ENCODE measurements around the gene FRG2. TPM values are rescaled to one million over a fixed set of nuclear protein-coding genes. Genes with fewer than 3 reads are reported as not detected.
A peak's percentile ranks its signal among the peaks of the same experiment; 100 is the strongest.

FRG2 gene
- total RNA-seq, 2 experiments from 2014 or later = not detected

GRCh38 chr4:190018201-190018920 lies 8.7 kb downstream of the FRG2 start:
- Mint-ChIP-seq H3K9me3 (no peaks in the 10 kb centered on the region), H3K27me3 (peaks cover 71% of the 10 kb centered on the region), H3K36me3 (ENCODE audit: low read depth) (no peaks in the 10 kb centered on the region), H3K4me3 (peak overlapping the region; percentile 42), H3K4me1 (ENCODE audit: low read depth) (peaks cover 50% of the 10 kb centered on the region), H3K27ac (no peak overlapping the region)
- Histone ChIP-seq H3K4me1 (ENCODE audit: insufficient read depth, low read length) (peaks cover 26% of the 10 kb centered on the region), H3K27me3 (ENCODE audit: control insufficient read depth in 1 of 2, insufficient read depth in 2 of 2, low read length in 2 of 2) (peaks cover 39 to 52% of the 10 kb centered on the region in 2 experiments), H3K4me3 (ENCODE audit: low read length) (no peak overlapping the region), H3K27ac (ENCODE audit: low read depth in 1 of 2, low read length in 2 of 2) (no peak overlapping the region), H3K36me3 (ENCODE audit: insufficient read depth, low read length) (no peaks in the 10 kb centered on the region), H3K9me3 (ENCODE audit: control insufficient read depth in 1 of 2, insufficient read depth in 1 of 2, low read length in 2 of 2) (peaks cover 0 to 46% of the 10 kb centered on the region in 2 experiments)
- ATAC-seq (ENCODE audit: poor library complexity) (no peak), DNase-seq (no peak)
- CTCF ChIA-PET = no interaction called here
- POLR2A ChIA-PET = no interaction called here
- intact Hi-C loops (cut with DNase I, micrococcal nuclease) = no loop called here
- no peak for TF ChIP-seq CTCF (IDR thresholded peaks at IDR 0.05)

GRCh38 chr4:190017357-190018200 lies 9.5 kb downstream of the FRG2 start:
- intact Hi-C loops (cut with DNase I, micrococcal nuclease) = no loop called here
- Mint-ChIP-seq H3K27me3 (peaks cover 74% of the 10 kb centered on the region), H3K27ac (no peak overlapping the region), H3K9me3 (no peaks in the 10 kb centered on the region), H3K4me1 (ENCODE audit: low read depth) (peaks cover 50% of the 10 kb centered on the region), H3K36me3 (ENCODE audit: low read depth) (no peaks in the 10 kb centered on the region), H3K4me3 (peak overlapping the region; percentile 42)
- H3K36me3 ChIP-seq (ENCODE audit: insufficient read depth, low read length) = no peaks in the 10 kb centered on the region
- peaks cover 44 to 55% of the 10 kb centered on the region in 2 experiments for H3K27me3 ChIP-seq (ENCODE audit: control insufficient read depth in 1 of 2, insufficient read depth in 2 of 2, low read length in 2 of 2)
- ATAC-seq (ENCODE audit: poor library complexity) = no peak
- peaks cover 0 to 44% of the 10 kb centered on the region in 2 experiments for H3K9me3 ChIP-seq (ENCODE audit: control insufficient read depth in 1 of 2, insufficient read depth in 1 of 2, low read length in 2 of 2)
- POLR2A ChIA-PET = no interaction called here
- no peak for TF ChIP-seq CTCF (IDR thresholded peaks at IDR 0.05)
- no peak overlapping the region for H3K27ac ChIP-seq (ENCODE audit: low read depth in 1 of 2, low read length in 2 of 2)
- CTCF ChIA-PET = no interaction called here
- peaks cover 26% of the 10 kb centered on the region for H3K4me1 ChIP-seq (ENCODE audit: insufficient read depth, low read length)
- H3K4me3 ChIP-seq (ENCODE audit: low read length) = no peak overlapping the region
- no peak for DNase-seq

GRCh38 chr4:190016369-190017289 lies 10.4 kb downstream of the FRG2 start:
- H3K27me3 ChIP-seq (ENCODE audit: control insufficient read depth in 1 of 2, insufficient read depth in 2 of 2, low read length in 2 of 2) = peaks cover 49 to 63% of the 10 kb centered on the region in 2 experiments
- H3K4me3 Mint-ChIP-seq = no peak overlapping the region
- no peak overlapping the region for H3K27ac ChIP-seq (ENCODE audit: low read depth in 1 of 2, low read length in 2 of 2)
- H3K9me3 Mint-ChIP-seq = no peaks in the 10 kb centered on the region
- no peaks in the 10 kb centered on the region for H3K36me3 ChIP-seq (ENCODE audit: insufficient read depth, low read length)
- TF ChIP-seq CTCF (IDR thresholded peaks at IDR 0.05) = no peak
- no peak overlapping the region for H3K27ac Mint-ChIP-seq
- CTCF ChIA-PET = no interaction called here
- H3K4me1 ChIP-seq (ENCODE audit: insufficient read depth, low read length) = peaks cover 26% of the 10 kb centered on the region
- H3K36me3 Mint-ChIP-seq (ENCODE audit: low read depth) = no peaks in the 10 kb centered on the region
- intact Hi-C loops (cut with DNase I, micrococcal nuclease) = no loop called here
- POLR2A ChIA-PET = no interaction called here
- no peak for ATAC-seq (ENCODE audit: poor library complexity)
- H3K27me3 Mint-ChIP-seq = peaks cover 83% of the 10 kb centered on the region
- no peak overlapping the region for H3K4me3 ChIP-seq (ENCODE audit: low read length)
- peaks cover 50% of the 10 kb centered on the region for H3K4me1 Mint-ChIP-seq (ENCODE audit: low read depth)
- H3K9me3 ChIP-seq (ENCODE audit: control insufficient read depth in 1 of 2, insufficient read depth in 1 of 2, low read length in 2 of 2) = peaks cover 0 to 41% of the 10 kb centered on the region in 2 experiments
- no peak for DNase-seq

All from CD4-positive, alpha-beta T cell (primary cell).